HepG2 (cell line): ENCODE measurements around the gene GMPR. TPM values are rescaled to one million over a fixed set of nuclear protein-coding genes. Genes with fewer than 3 reads are reported as not detected.

Experiments used
- ATAC-seq: fragments of 200-7000 bp; cut with Tn5 transposase; 3 replicates; pipeline ENCODE4 v1.9.1; 2020; ENCODE audit warnings: mild to moderate bottlenecking, moderate library complexity
- BruUV-seq: library from RNA; stranded (reverse); fragments of 400-500 nt; replicated peaks from 2 replicates; lab custom pipeline; 2021; lab: Mats Ljungman, UMichigan
- CTCF ChIA-PET: fragments of 300-600 bp; formaldehyde crosslinking; extraction: SDS; loops from one replicate; lab custom pipeline; 2021; ENCODE audit warnings: low total read pairs, inconsistent platforms, low intra/inter-chr PET ratio; lab: Yijun Ruan, JAX
- POLR2A ChIA-PET: fragments of 350-600 bp; sonication (Branson Sonifier 250); formaldehyde crosslinking; loops from one replicate; lab custom pipeline; 2020; ENCODE audit warnings: antibody characterized with exemption, inconsistent platforms; lab: Yijun Ruan, JAX
- DNase-seq: peaks from one replicate; pipeline ENCODE4 v3.0.0-alpha.2; 2015; ENCODE audit warnings: low spot score
- FAIRE-seq: peaks from 3 replicates; lab custom pipeline; 2011; peaks lifted over from hg19 to GRCh38; lab: Jason Lieb, UNC
- H2AFZ ChIP-seq: one replicate; pipeline ENCODE4 v1.6.1; 2011; ENCODE audit warnings: low read length, inconsistent platforms
- H3K27ac ChIP-seq: fragments of 300-600 bp; 3 replicates; pipeline ENCODE4 v1.8.0; 2011; ENCODE audit warnings: mixed run types, mild to moderate bottlenecking, mixed read lengths, low read length, inconsistent platforms; ENCODE audit not compliant: insufficient read depth; ENCODE audit errors: extremely low read length
- H3K27me3 ChIP-seq, 2 experiments: fragments of 200-600 bp in 1 of 2; 2 replicates in 1 of 2; 3 replicates in 1 of 2; pipeline versions ENCODE4 v1.6.0 to v1.8.0; 2011; ENCODE audit warnings: low read length in 2 of 2, mild to moderate bottlenecking in 2 of 2, moderate library complexity in 2 of 2, inconsistent platforms in 1 of 2; ENCODE audit not compliant: insufficient read depth in 2 of 2, control insufficient read depth in 1 of 2
- H3K36me3 ChIP-seq, 2 experiments: fragments of 200-600 bp in 1 of 2; replicated peaks in 1 of 2; 2 replicates in 1 of 2; 3 replicates in 1 of 2; pipeline versions ENCODE4 v1.5.1 to v1.8.0; 2011; ENCODE audit warnings: low read length in 2 of 2, inconsistent platforms in 1 of 2; ENCODE audit not compliant: insufficient read depth in 2 of 2, control insufficient read depth in 1 of 2
- H3K4me1 ChIP-seq: 2 replicates; pipeline ENCODE4 v1.5.1; 2012; ENCODE audit warnings: low read length, inconsistent platforms; ENCODE audit not compliant: insufficient read depth
- H3K4me2 ChIP-seq: 2 replicates; pipeline ENCODE4 v1.6.0; 2011; ENCODE audit warnings: low read depth, low read length, inconsistent platforms
- H3K4me3 ChIP-seq, 3 experiments: fragments of 200-600 bp in 1 of 3; sonication (generic), shearing (Covaris generic) in 1 of 3; replicated peaks in 1 of 3; 2 replicates each; pipeline ENCODE4 v1.5.1; 2011 to 2016; ENCODE audit warnings: low read length in 3 of 3, inconsistent platforms in 2 of 3, low read depth in 2 of 3, mild to moderate bottlenecking in 2 of 3, control low read depth in 1 of 3, mixed read lengths in 1 of 3; ENCODE audit not compliant: insufficient read depth in 1 of 3
- H3K79me2 ChIP-seq: one replicate; pipeline ENCODE4 v1.6.1; 2011; ENCODE audit warnings: low read length, inconsistent platforms; ENCODE audit not compliant: insufficient read depth
- H3K9ac ChIP-seq: 2 replicates; pipeline ENCODE4 v1.6.0; 2011; ENCODE audit warnings: mild to moderate bottlenecking, low read depth, low read length, inconsistent platforms; ENCODE audit not compliant: insufficient read depth
- H3K9me3 ChIP-seq: 2 replicates; pipeline ENCODE4 v1.5.1; 2012; ENCODE audit warnings: mild to moderate bottlenecking, low read length
- H4K20me1 ChIP-seq: 2 replicates; pipeline ENCODE4 v1.6.0; 2011; ENCODE audit warnings: inconsistent platforms, mild to moderate bottlenecking, low read length, moderate library complexity; ENCODE audit not compliant: insufficient read depth
- CEBPG ChIP-seq: IDR thresholded peaks from 2 replicates; pipeline ENCODE4 v1.6.1; 2016
- FOSL2 ChIP-seq: sonication (generic); formaldehyde crosslinking; IDR thresholded peaks from 2 replicates; pipeline ENCODE4 v1.4.0; 2020; ENCODE audit warnings: missing genetic modification reagents
- ISX ChIP-seq: sonication (generic); formaldehyde crosslinking; conservative IDR thresholded peaks from 2 replicates; pipeline ENCODE4 v1.5.0; 2020; ENCODE audit warnings: missing genetic modification reagents
- MBNL3 ChIP-seq: fragments of 250-450 bp; sonication (Bioruptor Pico); conservative IDR thresholded peaks from 2 replicates; pipeline ENCODE4 v1.8.0; 2022; ENCODE audit warnings: mild to moderate bottlenecking, inconsistent platforms
- MEIS2 ChIP-seq: sonication (generic); formaldehyde crosslinking; IDR thresholded peaks from 2 replicates; pipeline ENCODE4 v1.9.0; 2021; ENCODE audit warnings: mild to moderate bottlenecking, missing genetic modification reagents
- MTA1 ChIP-seq: sonication (generic); formaldehyde crosslinking; IDR thresholded peaks from 2 replicates; pipeline ENCODE4 v1.4.0; 2020; ENCODE audit warnings: missing genetic modification reagents, mild to moderate bottlenecking, borderline replicate concordance
- MXI1 ChIP-seq: IDR thresholded peaks from 3 replicates; pipeline ENCODE4 v1.6.1; 2012; ENCODE audit warnings: low read depth, low read length, inconsistent platforms, borderline replicate concordance
- SNAPC2 ChIP-seq: sonication (generic); formaldehyde crosslinking; IDR thresholded peaks from 2 replicates; pipeline ENCODE4 v1.8.1; 2022; ENCODE audit warnings: mild to moderate bottlenecking, missing genetic modification reagents
- SOX5 ChIP-seq: IDR thresholded peaks from 2 replicates; pipeline ENCODE4 v1.6.1; 2016; ENCODE audit warnings: borderline replicate concordance
- STAG1 ChIP-seq: sonication (generic); formaldehyde crosslinking; IDR thresholded peaks from 2 replicates; pipeline ENCODE4 v1.4.0; 2020; ENCODE audit warnings: missing genetic modification reagents
- TAF15 ChIP-seq: fragments of 200-400 bp; formaldehyde crosslinking; IDR thresholded peaks from one replicate; pipeline ENCODE4 v1.6.1; 2018; ENCODE audit warnings: mild to moderate bottlenecking, low read depth, low read length; ENCODE audit not compliant: poor library complexity, severe bottlenecking
- TRAFD1 ChIP-seq: sonication (generic); formaldehyde crosslinking; IDR thresholded peaks from 2 replicates; pipeline ENCODE4 v1.5.1; 2020; ENCODE audit warnings: missing genetic modification reagents, mild to moderate bottlenecking, borderline replicate concordance
- ZBTB33 ChIP-seq: sonication (generic); formaldehyde crosslinking; IDR thresholded peaks from 2 replicates; pipeline ENCODE4 v1.4.0; 2020; ENCODE audit warnings: missing genetic modification reagents
- ZKSCAN8 ChIP-seq: IDR thresholded peaks from 2 replicates; pipeline ENCODE4 v1.6.1; 2016; ENCODE audit warnings: borderline replicate concordance, missing genetic modification reagents, missing compliant biosample characterization
- ZNF382 ChIP-seq: sonication (generic); formaldehyde crosslinking; IDR thresholded peaks from 2 replicates; pipeline ENCODE4 v1.5.0; 2020; ENCODE audit warnings: missing genetic modification reagents, mild to moderate bottlenecking, borderline replicate concordance
- ZNF552 ChIP-seq: sonication (generic); formaldehyde crosslinking; IDR thresholded peaks from 2 replicates; pipeline ENCODE4 v1.9.0; 2022; ENCODE audit warnings: missing genetic modification reagents, mild to moderate bottlenecking, borderline replicate concordance
- ZNF619 ChIP-seq: sonication (generic); formaldehyde crosslinking; IDR thresholded peaks from 2 replicates; pipeline ENCODE4 v1.4.0; 2020; ENCODE audit warnings: mild to moderate bottlenecking, missing genetic modification reagents
- WGBS: methylation state at CpG from one replicate; pipeline ENCODE4 v1.1.6; 2017; ENCODE audit warnings: low lambda C conversion rate; 5-methylcytosine and 5-hydroxymethylcytosine counted together
- in situ Hi-C: cut with HindIII; loops from 2 replicates; pipeline ENCODE4 v1.10.0; 2017; ENCODE audit warnings: low pct_unique_long_range_greater_than_20kb; ENCODE audit not compliant: extremely low pct_ligation_motif_present
- intact Hi-C: fragments of 100-400 bp; cut with micrococcal nuclease; formaldehyde crosslinking; loops from one replicate; pipeline ENCODE4 v1.10.0; 2022; ENCODE audit not compliant: unreplicated experiment
- polyA plus RNA-seq, 8 experiments: library from polyadenylated mRNA; depleted of rRNA in 3 of 8; stranded (reverse) in 7 of 8; unstranded in 1 of 8; fragments of >200 nt; fragmentation: Illumina TruSeq in 4 of 8; extraction: Trizol in 4 of 8; gene quantifications; 2 replicates each; pipeline versions ENCODE4 v1.2.1 to v1.2.3, GENCODE V29; 2011 to 2016; ENCODE audit warnings: low read depth in 4 of 8, missing spikeins in 1 of 8, mixed read lengths in 1 of 8; ENCODE audit not compliant: insufficient read depth in 1 of 8
- total RNA-seq, 5 experiments: library from RNA; depleted of rRNA; stranded (reverse); fragments of >200 nt; fragmentation: Illumina TruSeq; extraction: Trizol; gene quantifications; 2 replicates each; pipeline ENCODE4 v1.2.3, GENCODE V29; 2016; ENCODE audit warnings: low read depth in 1 of 5

The GMPR gene
- total and polyA plus RNA-seq, 2 of the 13 experiments (the other 11 are each of a cell fraction or from before 2014, with no cell fraction given), result not detected

- H4K20me1 ChIP-seq, result no peaks in the 10 kb centered on the region
- no peak overlapping the region for H3K9ac ChIP-seq
- no peak overlapping the region for H3K27ac ChIP-seq
- no peaks in the 10 kb centered on the region for H3K9me3 ChIP-seq
- no peaks in the 10 kb centered on the region for H3K36me3 ChIP-seq
- no peak overlapping the region for H2AFZ ChIP-seq
- H3K4me1 ChIP-seq, result peaks cover 6% of the 10 kb centered on the region; the same call in 1 of the 2 replicates
- no peak overlapping the region for H3K4me3 ChIP-seq
- H3K27me3 ChIP-seq, result peaks cover 4 to 18% of the 10 kb centered on the region in 2 experiments; a peak in 3 of 5 replicates
- POLR2A ChIA-PET, result no interaction called here
- 56% methylated on average over 10 of the region's 10 CpGs for WGBS
- BruUV-seq, result no TSS peak
- DNase-seq (no peak), ATAC-seq (no peak), FAIRE-seq (no peak)
- intact Hi-C loops, result no loop called here
- no peaks in the 10 kb centered on the region for H3K79me2 ChIP-seq
- no peak for TF ChIP-seq SOX5 (CRISPR knock-in tag)
- no peak for TF ChIP-seq ZBTB33 (CRISPR knock-in tag)
- no peak for TF ChIP-seq TRAFD1 (CRISPR knock-in tag)
- TF ChIP-seq ISX (CRISPR knock-in tag), result no peak
- no peak for TF ChIP-seq ZNF552
- no peak for TF ChIP-seq CEBPG (CRISPR knock-in tag)
- no peak for TF ChIP-seq MXI1
- TF ChIP-seq SNAPC2 (CRISPR knock-in tag), result no peak
- no peak for TF ChIP-seq FOSL2 (CRISPR knock-in tag)
- no peak for TF ChIP-seq STAG1 (CRISPR knock-in tag)
- TF ChIP-seq ZKSCAN8 (CRISPR knock-in tag), result no peak
- TF ChIP-seq MTA1 (CRISPR knock-in tag), result no peak
- no peak for TF ChIP-seq MBNL3 (CRISPR knock-in tag)
- TF ChIP-seq ZNF619 (CRISPR knock-in tag), result no peak
- TF ChIP-seq TAF15, result no peak
- no peak for TF ChIP-seq ZNF382 (CRISPR knock-in tag)
- TF ChIP-seq MEIS2 (CRISPR knock-in tag), result no peak
- CTCF ChIA-PET, result no interaction called here
- in situ Hi-C loops, result no loop called here
- H3K4me2 ChIP-seq, result no peak overlapping the region
Observed at GRCh38 chr6:16294371-16294770, 56.0 kb downstream of the GMPR start.
